ENCODE data around the gene CHRNB2. TPM values are rescaled to one million over a fixed set of nuclear protein-coding genes. Genes with fewer than 3 reads are reported as not detected.

The CHRNB2 gene
- total RNA-seq, 1 experiment from 2014 or later, result 3.2 TPM

- Histone ChIP-seq H3K4me1 (ENCODE audit: insufficient read depth, low read length, poor library complexity, severe bottlenecking) (no peaks in the 10 kb centered on the region), H3K27me3 (replicated peaks; ENCODE audit: insufficient read depth, low read depth, low read length, poor library complexity) (no peaks in the 10 kb centered on the region), H3K27ac (ENCODE audit: low read depth, low read length, poor library complexity, severe bottlenecking) (no peak overlapping the region), H3K9me3 (ENCODE audit: low read depth, low read length, poor library complexity, severe bottlenecking) (no peaks in the 10 kb centered on the region), H3K4me3 (ENCODE audit: low read depth, low read length, poor library complexity, severe bottlenecking) (no peak overlapping the region), H3K36me3 (ENCODE audit: insufficient read depth, low read length, poor library complexity, severe bottlenecking) (peaks cover 38% of the 10 kb centered on the region)
- POLR2A ChIA-PET (ENCODE audit: low non-redundant PET), result no interaction called here
- TF ChIP-seq CTCF (conservative IDR thresholded peaks at IDR 0.05; ENCODE audit: low read depth, low read length) (no peak), EZH2 (IDR thresholded peaks at IDR 0.05; ENCODE audit: borderline replicate concordance, low read depth, low read length, poor library complexity, severe bottlenecking) (no peak)
- no peak for DNase-seq (ENCODE audit: low spot score)
- intact Hi-C loops (cut with micrococcal nuclease; ENCODE audit: unreplicated experiment), result no loop called here
- no TSS peak for BruUV-seq (replicated peaks)
- CTCF ChIA-PET, result no interaction called here
Measured at GRCh38 chr1:154577346-154578057, 9.9 kb downstream of the CHRNB2 start.

GRCh38 chr1:154578058-154578418 is 10.5 kb downstream of the CHRNB2 start:
- H3K27me3 ChIP-seq (replicated peaks; ENCODE audit: insufficient read depth, low read depth, low read length, poor library complexity), result no peaks in the 10 kb centered on the region
- ChIA-PET CTCF (no interaction called here), POLR2A (ENCODE audit: low non-redundant PET) (no interaction called here)
- H3K36me3 ChIP-seq (ENCODE audit: insufficient read depth, low read length, poor library complexity, severe bottlenecking), result peaks cover 44% of the 10 kb centered on the region
- BruUV-seq (replicated peaks), result no TSS peak
- H3K4me1 ChIP-seq (ENCODE audit: insufficient read depth, low read length, poor library complexity, severe bottlenecking), result no peaks in the 10 kb centered on the region
- no peak overlapping the region for H3K27ac ChIP-seq (ENCODE audit: low read depth, low read length, poor library complexity, severe bottlenecking)
- no peak for TF ChIP-seq EZH2 (IDR thresholded peaks at IDR 0.05; ENCODE audit: borderline replicate concordance, low read depth, low read length, poor library complexity, severe bottlenecking)
- no peak for TF ChIP-seq CTCF (conservative IDR thresholded peaks at IDR 0.05; ENCODE audit: low read depth, low read length)
- H3K4me3 ChIP-seq (ENCODE audit: low read depth, low read length, poor library complexity, severe bottlenecking), result no peak overlapping the region
- H3K9me3 ChIP-seq (ENCODE audit: low read depth, low read length, poor library complexity, severe bottlenecking), result no peaks in the 10 kb centered on the region
- no peak for DNase-seq (ENCODE audit: low spot score)
- intact Hi-C loops (cut with micrococcal nuclease; ENCODE audit: unreplicated experiment), result no loop called here

- TF ChIP-seq EZH2 (IDR thresholded peaks at IDR 0.05; ENCODE audit: borderline replicate concordance, low read depth, low read length, poor library complexity, severe bottlenecking), result no peak
- no peak for TF ChIP-seq CTCF (conservative IDR thresholded peaks at IDR 0.05; ENCODE audit: low read depth, low read length)
- intact Hi-C loops (cut with micrococcal nuclease; ENCODE audit: unreplicated experiment), result no loop called here
- Histone ChIP-seq H3K9me3 (ENCODE audit: low read depth, low read length, poor library complexity, severe bottlenecking) (no peaks in the 10 kb centered on the region), H3K4me3 (ENCODE audit: low read depth, low read length, poor library complexity, severe bottlenecking) (no peak overlapping the region), H3K4me1 (ENCODE audit: insufficient read depth, low read length, poor library complexity, severe bottlenecking) (no peaks in the 10 kb centered on the region), H3K27ac (ENCODE audit: low read depth, low read length, poor library complexity, severe bottlenecking) (no peak overlapping the region), H3K27me3 (replicated peaks; ENCODE audit: insufficient read depth, low read depth, low read length, poor library complexity) (no peaks in the 10 kb centered on the region), H3K36me3 (ENCODE audit: insufficient read depth, low read length, poor library complexity, severe bottlenecking) (peaks cover 57% of the 10 kb centered on the region)
- CTCF ChIA-PET, result no interaction called here
- no TSS peak for BruUV-seq (replicated peaks)
- no peak for DNase-seq (ENCODE audit: low spot score)
- POLR2A ChIA-PET (ENCODE audit: low non-redundant PET), result interaction anchor here (0.5 kb wide), 1 partner anchor 295 kb away, joined by 9 read pairs; no protein-coding TSS in a partner anchor
Measured at GRCh38 chr1:154579374-154579773, 11.8 kb downstream of the CHRNB2 start.

Measured in A673 (cell line).